ENCODE data around the gene INIP. TPM values are rescaled to one million over a fixed set of nuclear protein-coding genes. Genes with fewer than 3 reads are reported as not detected.

INIP gene
- total RNA-seq, 1 donor from 2014 or later = 21.0 TPM

GRCh38 chr9:112670991-112671625 lies 46.8 kb downstream of the INIP start:
- H3K27ac ChIP-seq = no peak overlapping the region

GRCh38 chr9:112669326-112669725 lies 48.6 kb downstream of the INIP start:
- intact Hi-C loops (cut with DNase I) = no loop called here

More at GRCh38 chr9:112670991-112671625, 46.8 kb downstream of the INIP start:
- H3K4me1 ChIP-seq = no peaks in the 10 kb centered on the region
- DNase-seq (no peak), ATAC-seq (no peak)
- H3K36me3 ChIP-seq = no peaks in the 10 kb centered on the region
- no peaks in the 10 kb centered on the region for H3K9me3 ChIP-seq
- no peak overlapping the region for H3K4me3 ChIP-seq
- intact Hi-C loops (cut with DNase I) = no loop called here
- H3K27me3 ChIP-seq (ENCODE audit: low read depth) = no peaks in the 10 kb centered on the region
- TF ChIP-seq CTCF (IDR thresholded peaks at IDR 0.05) = no peak

GRCh38 chr9:112665347-112665746 lies 52.6 kb downstream of the INIP start:
- Histone ChIP-seq H3K9me3 (no peaks in the 10 kb centered on the region), H3K27ac (no peak overlapping the region), H3K4me1 (no peaks in the 10 kb centered on the region), H3K27me3 (ENCODE audit: low read depth) (no peaks in the 10 kb centered on the region), H3K36me3 (no peaks in the 10 kb centered on the region), H3K4me3 (no peak overlapping the region)
- intact Hi-C loops (cut with DNase I) = no loop called here
- no peak for ATAC-seq
- no peak for TF ChIP-seq CTCF (IDR thresholded peaks at IDR 0.05)
- no peak for DNase-seq

More at GRCh38 chr9:112669326-112669725, 48.6 kb downstream of the INIP start:
- no peak for TF ChIP-seq CTCF (IDR thresholded peaks at IDR 0.05)
- no peaks in the 10 kb centered on the region for H3K36me3 ChIP-seq
- H3K9me3 ChIP-seq = no peaks in the 10 kb centered on the region
- H3K27ac ChIP-seq = no peak overlapping the region
- H3K4me1 ChIP-seq = no peaks in the 10 kb centered on the region
- H3K4me3 ChIP-seq = no peak overlapping the region
- DNase-seq (no peak), ATAC-seq (no peak)
- H3K27me3 ChIP-seq (ENCODE audit: low read depth) = no peaks in the 10 kb centered on the region

GRCh38 chr9:112664531-112664930 lies 53.4 kb downstream of the INIP start:
- DNase-seq (no peak), ATAC-seq (no peak)
- Histone ChIP-seq H3K9me3 (no peaks in the 10 kb centered on the region), H3K27ac (no peak overlapping the region), H3K4me1 (no peaks in the 10 kb centered on the region), H3K36me3 (peaks cover 3% of the 10 kb centered on the region), H3K4me3 (no peak overlapping the region), H3K27me3 (ENCODE audit: low read depth) (no peaks in the 10 kb centered on the region)
- intact Hi-C loops (cut with DNase I) = no loop called here
- no peak for TF ChIP-seq CTCF (IDR thresholded peaks at IDR 0.05)

- H3K36me3 ChIP-seq = peaks cover 7% of the 10 kb centered on the region
- intact Hi-C loops (cut with DNase I) = no loop called here
- H3K27me3 ChIP-seq (ENCODE audit: low read depth) = no peaks in the 10 kb centered on the region
- H3K9me3 ChIP-seq = no peaks in the 10 kb centered on the region
- no peaks in the 10 kb centered on the region for H3K4me1 ChIP-seq
- no peak for TF ChIP-seq CTCF (IDR thresholded peaks at IDR 0.05)
- no peak for ATAC-seq
- H3K27ac ChIP-seq = no peak overlapping the region
- no peak for DNase-seq
- H3K4me3 ChIP-seq = no peak overlapping the region
Observed at GRCh38 chr9:112663681-112664080, 54.2 kb downstream of the INIP start.
